Daoy (cell line): ENCODE measurements around the gene SSBP2. TPM values are rescaled to one million over a fixed set of nuclear protein-coding genes. Genes with fewer than 3 reads are reported as not detected.
A peak's percentile ranks its signal among the peaks of the same experiment; 100 is the strongest.
"Not testable (repeated sequence)": the region's sequence is repeated elsewhere in the genome, so short reads cannot be mapped to it uniquely, and the experiment has no call there.

Source experiments
- DNase-seq: peaks from one replicate; pipeline ENCODE4 v3.0.0-alpha.2; 2015; ENCODE audit warnings: low read depth
- total RNA-seq: library from RNA; depleted of rRNA; stranded (reverse); fragments of >200 nt; shearing (Covaris generic); gene quantifications from 2 replicates; pipeline ENCODE4 v1.2.3, GENCODE V29; 2014

The SSBP2 gene
- total RNA-seq, 1 experiment from 2014 or later: 15.0 TPM

- DNase-seq: no peak
Observed at GRCh38 chr5:81428446-81428845, 322.5 kb downstream of the SSBP2 start.

- DNase-seq: no peak
Observed at GRCh38 chr5:81427566-81427965, 323.3 kb downstream of the SSBP2 start.

- no peak for DNase-seq
Observed at GRCh38 chr5:81426359-81427030, 324.4 kb downstream of the SSBP2 start.

- DNase-seq: no peak
Observed at GRCh38 chr5:81425569-81425968, 325.3 kb downstream of the SSBP2 start.

- DNase-seq: no peak
Observed at GRCh38 chr5:81424728-81425127, 326.2 kb downstream of the SSBP2 start.

GRCh38 chr5:81422671-81423070 is 328.2 kb downstream of the SSBP2 start:
- DNase-seq: peak; percentile 49

- peak; percentile 93 for DNase-seq
Observed at GRCh38 chr5:81420039-81420667, 330.7 kb downstream of the SSBP2 start.

- no peak for DNase-seq
Observed at GRCh38 chr5:81418606-81419005, 332.3 kb downstream of the SSBP2 start.

- DNase-seq: no peak
Observed at GRCh38 chr5:81417052-81417451, 333.8 kb downstream of the SSBP2 start.

GRCh38 chr5:81409896-81410295 is 341.0 kb downstream of the SSBP2 start:
- no peak for DNase-seq

GRCh38 chr5:81409361-81409760 is 341.5 kb downstream of the SSBP2 start:
- no peak for DNase-seq

GRCh38 chr5:81408496-81408895 is 342.4 kb downstream of the SSBP2 start:
- DNase-seq: no peak

- DNase-seq: not testable (repeated sequence)
Observed at GRCh38 chr5:81407811-81408210, 343.1 kb downstream of the SSBP2 start.

GRCh38 chr5:81405126-81405891 is 345.6 kb downstream of the SSBP2 start:
- DNase-seq: no peak

GRCh38 chr5:81402192-81402930 is 348.5 kb downstream of the SSBP2 start:
- DNase-seq: no peak

GRCh38 chr5:81401266-81401665 is 349.6 kb downstream of the SSBP2 start:
- no peak for DNase-seq

- DNase-seq: no peak
Observed at GRCh38 chr5:81400375-81400774, 350.5 kb downstream of the SSBP2 start.

GRCh38 chr5:81398741-81399140 is 352.2 kb downstream of the SSBP2 start:
- no peak for DNase-seq

GRCh38 chr5:81397176-81397575 is 353.7 kb downstream of the SSBP2 start:
- no peak for DNase-seq

GRCh38 chr5:81395262-81395661 is 355.6 kb downstream of the SSBP2 start:
- no peak for DNase-seq

GRCh38 chr5:81393783-81394718 is 356.8 kb downstream of the SSBP2 start, which contains the start of gene ACOT12:
TSS of gene ACOT12 (minus strand) at chr5:81394134. CDS start at chr5:81394114, 20 bp downstream.
- peak; percentile 33 for DNase-seq
